ENCODE data around the gene HES3. TPM values are rescaled to one million over a fixed set of nuclear protein-coding genes. Genes with fewer than 3 reads are reported as not detected.
A peak's percentile ranks its signal among the peaks of the same experiment; 100 is the strongest.

The HES3 gene
- total RNA-seq: not detected
- polyA plus RNA-seq: not detected
- long read RNA-seq, donor 1: 0 reads
- long read RNA-seq, donor 2: 0 reads
- long read RNA-seq, donor 3: 0 reads

- Histone ChIP-seq H3K9me3 (no peaks in the 10 kb centered on the region), H3K4me3 (no peak within 1 kb of the TSS), H3K27me3 (peaks cover 15% of the 10 kb centered on the region), H3K4me1 (ENCODE audit: insufficient read depth) (peaks cover 15% of the 10 kb centered on the region), H3K36me3 (no peaks in the 10 kb centered on the region), H3K27ac (no peak within 1 kb of the TSS)
- no peak for TF ChIP-seq CTCF (IDR thresholded peaks at IDR 0.05)
- WGBS, 3 donors: 3 to 4% (median 3%) methylated on average over 16 of the region's 16 CpGs
- DNase-seq: no peak
- intact Hi-C loops (cut with DNase I): loop anchor here in 3 of 4 donors (5.0 to 10.0 kb wide), 5 partner anchors 161 to 199 kb away; partner anchors contain the start of gene KCNAB2 (in 1 of the 3)
These were observed at the start of gene HES3 for GRCh38 chr1:6243993-6244392. HES3 (plus strand) TSS chr1:6244179; CDS start chr1:6244366, 187 bp downstream.

- intact Hi-C loops (cut with DNase I): no loop called here
- H3K9me3 ChIP-seq: no peaks in the 10 kb centered on the region
- no peak for DNase-seq
- H3K27me3 ChIP-seq: no peaks in the 10 kb centered on the region
- H3K36me3 ChIP-seq: no peaks in the 10 kb centered on the region
- H3K4me1 ChIP-seq (ENCODE audit: insufficient read depth): peaks cover 13% of the 10 kb centered on the region
- H3K4me3 ChIP-seq: peak overlapping the region; percentile 71
- no peak for TF ChIP-seq EP300 (IDR thresholded peaks at IDR 0.05)
- no peak for TF ChIP-seq CTCF (IDR thresholded peaks at IDR 0.05)
- no peak for TF ChIP-seq POLR2A (IDR thresholded peaks at IDR 0.05)
- 43 to 55% (median 45%) methylated on average over 6 of the region's 6 CpGs for WGBS, 3 donors
- no peak overlapping the region for H3K27ac ChIP-seq
These were observed 46.1 kb upstream of the HES3 start for GRCh38 chr1:6197746-6198427.

- H3K4me3 ChIP-seq: peak overlapping the region; percentile 71
- no peaks in the 10 kb centered on the region for H3K9me3 ChIP-seq
- no peak for DNase-seq
- H3K4me1 ChIP-seq (ENCODE audit: insufficient read depth): peaks cover 13% of the 10 kb centered on the region
- intact Hi-C loops (cut with DNase I): no loop called here
- H3K36me3 ChIP-seq: no peaks in the 10 kb centered on the region
- no peaks in the 10 kb centered on the region for H3K27me3 ChIP-seq
- WGBS, 3 donors: 0 to 2% (median 1%) methylated on average over 31 of the region's 31 CpGs
- TF ChIP-seq EP300 (IDR thresholded peaks at IDR 0.05) (no peak), POLR2A (IDR thresholded peaks at IDR 0.05) (no peak), CTCF (IDR thresholded peaks at IDR 0.05) (no peak)
- H3K27ac ChIP-seq: peak overlapping the region; percentile 17 to 57
These were observed 45.2 kb upstream of the HES3 start for GRCh38 chr1:6198646-6199297.

- H3K27me3 ChIP-seq: no peaks in the 10 kb centered on the region
- H3K9me3 ChIP-seq: no peaks in the 10 kb centered on the region
- TF ChIP-seq CTCF (IDR thresholded peaks at IDR 0.05) (peak in 1 of 3 donors; percentile 32), EP300 (IDR thresholded peaks at IDR 0.05) (no peak)
- intact Hi-C loops (cut with DNase I): loop anchor here in 1 of 4 donors (10.0 kb wide), 1 partner anchor 145 kb away; no protein-coding TSS in a partner anchor
- H3K4me3 ChIP-seq: peak within 1 kb of the TSS; percentile 71
- peak; percentile 95 to 98 (median 96) for DNase-seq
- peak within 1 kb of the TSS; percentile 17 to 58 for H3K27ac ChIP-seq
- H3K36me3 ChIP-seq: no peaks in the 10 kb centered on the region
- H3K4me1 ChIP-seq (ENCODE audit: insufficient read depth): peaks cover 13% of the 10 kb centered on the region
- WGBS, 3 donors: 0 to 2% (median 1%) methylated on average over 44 to 53 of the region's 53 CpGs
These were observed 44.4 kb upstream of the HES3 start, which contains the start of gene RPL22 for GRCh38 chr1:6199298-6200187. RPL22 (minus strand) TSS chr1:6199595; CDS start chr1:6199573, 22 bp downstream.

All from ovary (tissue), 10 donors.